GM23338 (cell line): Measurements from ENCODE around the gene LRRC52.

Source experiments
- CREB1 ChIP-seq: fragments of 250-450 bp; sonication (Bioruptor Pico); IDR thresholded peaks from 2 replicates; pipeline ENCODE4 v1.5.0; 2020; ENCODE audit warnings: low read depth, mild to moderate bottlenecking, moderate library complexity
- EZH2 ChIP-seq: fragments of 200-600 bp; sonication (generic); IDR thresholded peaks from one replicate; pipeline ENCODE4 v1.8.0; 2017; ENCODE audit warnings: antibody characterized with exemption, mild to moderate bottlenecking, low read depth; ENCODE audit not compliant: unreplicated experiment
- EZH2phosphoT487 ChIP-seq: fragments of 200-600 bp; sonication (generic); IDR thresholded peaks from one replicate; pipeline ENCODE4 v1.8.1; 2018; ENCODE audit warnings: antibody characterized with exemption; ENCODE audit not compliant: unreplicated experiment
- NANOG ChIP-seq: IDR thresholded peaks from 2 replicates; pipeline ENCODE4 v1.6.1; 2016; ENCODE audit warnings: antibody characterized with exemption, borderline replicate concordance
- POLR2AphosphoS5 ChIP-seq: IDR thresholded peaks from 2 replicates; pipeline ENCODE4 v1.6.1; 2016; ENCODE audit warnings: antibody characterized with exemption, low read depth
- TF ChIP-seq, protein P1 (sequence below), 2 experiments: fragments of 200-600 bp in 1 of 2; sonication (generic) in 1 of 2; conservative IDR thresholded peaks; 2 replicates each; pipeline versions ENCODE4 v1.5.1 to v1.6.1; 2016 to 2017; ENCODE audit warnings: antibody characterized with exemption in 2 of 2, low read depth in 2 of 2, mild to moderate bottlenecking in 2 of 2, moderate library complexity in 1 of 2

DNA sequence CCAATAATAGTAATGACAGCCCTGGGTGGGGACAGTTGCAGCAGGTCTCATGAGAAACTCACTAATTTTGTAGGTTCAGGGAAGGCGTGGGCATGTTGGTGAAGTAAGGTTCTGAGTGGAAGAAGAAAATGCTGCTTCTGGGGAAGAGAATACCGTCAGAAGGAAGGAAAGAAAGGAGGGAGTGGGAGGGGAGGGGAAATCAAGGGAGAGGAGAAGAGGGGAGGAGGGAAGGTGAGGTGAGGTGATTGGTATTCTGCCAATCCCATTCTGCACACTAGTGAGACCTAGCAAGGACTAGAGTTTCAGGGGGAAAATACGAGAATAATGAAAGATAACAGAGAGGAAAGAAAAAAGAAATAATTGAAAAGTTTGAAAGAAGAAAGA is 54.9 kb downstream of the LRRC52 start:
- TF ChIP-seq, protein P1, sequence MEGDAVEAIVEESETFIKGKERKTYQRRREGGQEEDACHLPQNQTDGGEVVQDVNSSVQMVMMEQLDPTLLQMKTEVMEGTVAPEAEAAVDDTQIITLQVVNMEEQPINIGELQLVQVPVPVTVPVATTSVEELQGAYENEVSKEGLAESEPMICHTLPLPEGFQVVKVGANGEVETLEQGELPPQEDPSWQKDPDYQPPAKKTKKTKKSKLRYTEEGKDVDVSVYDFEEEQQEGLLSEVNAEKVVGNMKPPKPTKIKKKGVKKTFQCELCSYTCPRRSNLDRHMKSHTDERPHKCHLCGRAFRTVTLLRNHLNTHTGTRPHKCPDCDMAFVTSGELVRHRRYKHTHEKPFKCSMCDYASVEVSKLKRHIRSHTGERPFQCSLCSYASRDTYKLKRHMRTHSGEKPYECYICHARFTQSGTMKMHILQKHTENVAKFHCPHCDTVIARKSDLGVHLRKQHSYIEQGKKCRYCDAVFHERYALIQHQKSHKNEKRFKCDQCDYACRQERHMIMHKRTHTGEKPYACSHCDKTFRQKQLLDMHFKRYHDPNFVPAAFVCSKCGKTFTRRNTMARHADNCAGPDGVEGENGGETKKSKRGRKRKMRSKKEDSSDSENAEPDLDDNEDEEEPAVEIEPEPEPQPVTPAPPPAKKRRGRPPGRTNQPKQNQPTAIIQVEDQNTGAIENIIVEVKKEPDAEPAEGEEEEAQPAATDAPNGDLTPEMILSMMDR (conservative IDR thresholded peaks at IDR 0.05; ENCODE audit: low read depth in 2 of 2) = no peak
- no peak for TF ChIP-seq EZH2phosphoT487
- no peak for TF ChIP-seq POLR2AphosphoS5
- TF ChIP-seq EZH2 = no peak
- TF ChIP-seq CREB1 (CRISPR knock-in tag) = no peak
- TF ChIP-seq NANOG = no peak
